K562 (cell line): ENCODE results near the gene C2. TPM values are rescaled to one million over a fixed set of nuclear protein-coding genes. Genes with fewer than 3 reads are reported as not detected.

Experiments used
- C11orf30 ChIP-seq: fragments of 450-650 bp; IDR thresholded peaks from 2 replicates; pipeline ENCODE4 v1.6.1; 2016; ENCODE audit warnings: low read depth, mild to moderate bottlenecking
- CREM ChIP-seq: IDR thresholded peaks from 2 replicates; pipeline ENCODE4 v1.6.1; 2014; ENCODE audit warnings: antibody characterized with exemption, low read depth
- ETV1 ChIP-seq: fragments of 450-650 bp; conservative IDR thresholded peaks from 2 replicates; pipeline ENCODE4 v1.6.1; 2016; ENCODE audit warnings: missing genetic modification characterization, control low read depth, low read depth, missing compliant biosample characterization
- MBD2 ChIP-seq: sonication (generic); IDR thresholded peaks from 2 replicates; pipeline ENCODE4 v1.6.1; 2016; ENCODE audit warnings: low read depth, borderline replicate concordance
- NFXL1 ChIP-seq: fragments of 450-650 bp; formaldehyde crosslinking; IDR thresholded peaks from 2 replicates; pipeline ENCODE4 v1.4.0; 2021; ENCODE audit warnings: mild to moderate bottlenecking
- SIN3A ChIP-seq, 2 experiments: fragments of 150-350 bp in 1 of 2; IDR thresholded peaks; 2 replicates each; pipeline ENCODE4 v1.6.1; 2011 to 2016; ENCODE audit warnings: borderline replicate concordance in 2 of 2, low read depth in 2 of 2, low read length in 2 of 2, mild to moderate bottlenecking in 2 of 2, moderate library complexity in 2 of 2; ENCODE audit not compliant: control insufficient read depth in 1 of 2
- SIN3B ChIP-seq: fragments of 450-650 bp; IDR thresholded peaks from 2 replicates; pipeline ENCODE4 v1.6.1; 2017; ENCODE audit warnings: low read depth, mild to moderate bottlenecking, moderate library complexity
- STAG1 ChIP-seq: sonication (generic); formaldehyde crosslinking; IDR thresholded peaks from 2 replicates; pipeline ENCODE4 v1.5.0; 2020; ENCODE audit warnings: missing genetic modification reagents, borderline replicate concordance
- ZNF445 ChIP-seq: fragments of 250-450 bp; sonication (Bioruptor Pico); IDR thresholded peaks from 2 replicates; pipeline ENCODE4 v1.4.0; 2020; ENCODE audit warnings: low read depth, mild to moderate bottlenecking, moderate library complexity
- ZNF551 ChIP-seq: fragments of 250-450 bp; sonication (Bioruptor Pico); IDR thresholded peaks from 2 replicates; pipeline ENCODE4 v1.5.0; 2021; ENCODE audit warnings: mild to moderate bottlenecking, moderate library complexity
- polyA plus RNA-seq, 8 experiments: library from polyadenylated mRNA; depleted of rRNA in 4 of 8; stranded (reverse) in 5 of 8; unstranded in 3 of 8; fragments of >200 nt; fragmentation: Nextera tagmentation in 2 of 8; fragmentation: Illumina TruSeq in 1 of 8; extraction: Ambion mirVana in 2 of 8; extraction: Trizol in 1 of 8; gene quantifications; 2 replicates each; pipeline versions ENCODE4 v1.2.1 to v1.2.3, GENCODE V29; 2011 to 2014; ENCODE audit warnings: inconsistent platforms in 1 of 8, missing spikeins in 1 of 8
- total RNA-seq, 7 experiments: library from RNA; depleted of rRNA in 6 of 7; stranded (reverse); fragments of >200 nt in 6 of 7; fragmentation: Illumina TruSeq in 2 of 7; extraction: Trizol in 2 of 7; gene quantifications; 2 replicates each; pipeline versions ENCODE4 v1.2.1 to v1.2.3, GENCODE V29; 2011 to 2021; ENCODE audit warnings: low replicate concordance in 1 of 7
- TF ChIP-seq, protein P1 (sequence below): sonication (generic); formaldehyde crosslinking; IDR thresholded peaks from 2 replicates; pipeline ENCODE4 v1.8.0; 2023; ENCODE audit warnings: missing genetic modification reagents, mild to moderate bottlenecking, borderline replicate concordance
- TF ChIP-seq, protein P2 (sequence below), 2 experiments: fragments of 450-650 bp; IDR thresholded peaks; 2 replicates each; pipeline ENCODE4 v1.6.1; 2018; ENCODE audit warnings: mild to moderate bottlenecking in 2 of 2, low read depth in 1 of 2; ENCODE audit not compliant: partially characterized antibody in 2 of 2

C2 gene
- total and polyA plus RNA-seq, 9 of the 15 experiments (the other 6 are each of a cell fraction or from before 2014, with no cell fraction given): 0.05 to 1.1 (median 0.39) TPM; not detected in 1

DNA sequence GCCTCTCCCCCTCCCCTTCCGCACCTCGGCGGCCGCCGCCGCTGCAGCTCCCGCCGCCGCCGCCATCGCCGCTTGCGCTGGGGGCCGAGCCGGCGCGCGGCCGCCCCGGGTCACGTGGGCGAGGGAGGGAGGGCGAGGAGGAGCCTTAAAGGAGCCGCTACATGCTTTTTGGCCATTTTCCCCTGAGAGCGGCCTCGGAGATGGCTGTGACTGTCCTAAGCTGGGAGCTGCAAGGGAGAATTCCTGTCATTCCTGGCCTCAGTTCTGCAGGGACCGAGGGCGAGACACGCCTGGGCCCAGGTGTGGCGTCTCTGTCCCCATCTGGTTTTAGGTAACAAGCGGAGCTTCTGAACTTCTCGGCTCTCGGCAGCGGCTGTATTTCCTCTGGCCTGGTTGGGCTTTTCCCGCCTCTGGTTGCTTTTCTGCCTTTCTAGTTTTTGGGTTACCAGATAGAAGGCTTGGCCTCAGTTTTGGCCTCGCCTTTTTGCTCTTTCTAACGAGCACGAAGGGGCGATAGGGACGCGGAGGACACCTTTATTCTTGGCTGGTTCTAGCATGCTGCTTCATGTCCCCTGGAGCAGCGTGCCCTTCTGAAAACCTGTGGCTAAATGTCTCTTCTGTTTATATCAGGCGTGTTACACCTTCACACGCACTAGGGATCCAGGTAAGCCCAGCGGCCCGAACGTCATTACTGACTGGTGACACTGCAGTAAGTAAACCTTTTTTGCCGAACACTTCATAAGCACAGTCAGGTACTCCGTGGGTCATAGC is 29.7 kb upstream of the C2 start, which contains the start of gene EHMT2 (continued):
- TF ChIP-seq, protein P1, sequence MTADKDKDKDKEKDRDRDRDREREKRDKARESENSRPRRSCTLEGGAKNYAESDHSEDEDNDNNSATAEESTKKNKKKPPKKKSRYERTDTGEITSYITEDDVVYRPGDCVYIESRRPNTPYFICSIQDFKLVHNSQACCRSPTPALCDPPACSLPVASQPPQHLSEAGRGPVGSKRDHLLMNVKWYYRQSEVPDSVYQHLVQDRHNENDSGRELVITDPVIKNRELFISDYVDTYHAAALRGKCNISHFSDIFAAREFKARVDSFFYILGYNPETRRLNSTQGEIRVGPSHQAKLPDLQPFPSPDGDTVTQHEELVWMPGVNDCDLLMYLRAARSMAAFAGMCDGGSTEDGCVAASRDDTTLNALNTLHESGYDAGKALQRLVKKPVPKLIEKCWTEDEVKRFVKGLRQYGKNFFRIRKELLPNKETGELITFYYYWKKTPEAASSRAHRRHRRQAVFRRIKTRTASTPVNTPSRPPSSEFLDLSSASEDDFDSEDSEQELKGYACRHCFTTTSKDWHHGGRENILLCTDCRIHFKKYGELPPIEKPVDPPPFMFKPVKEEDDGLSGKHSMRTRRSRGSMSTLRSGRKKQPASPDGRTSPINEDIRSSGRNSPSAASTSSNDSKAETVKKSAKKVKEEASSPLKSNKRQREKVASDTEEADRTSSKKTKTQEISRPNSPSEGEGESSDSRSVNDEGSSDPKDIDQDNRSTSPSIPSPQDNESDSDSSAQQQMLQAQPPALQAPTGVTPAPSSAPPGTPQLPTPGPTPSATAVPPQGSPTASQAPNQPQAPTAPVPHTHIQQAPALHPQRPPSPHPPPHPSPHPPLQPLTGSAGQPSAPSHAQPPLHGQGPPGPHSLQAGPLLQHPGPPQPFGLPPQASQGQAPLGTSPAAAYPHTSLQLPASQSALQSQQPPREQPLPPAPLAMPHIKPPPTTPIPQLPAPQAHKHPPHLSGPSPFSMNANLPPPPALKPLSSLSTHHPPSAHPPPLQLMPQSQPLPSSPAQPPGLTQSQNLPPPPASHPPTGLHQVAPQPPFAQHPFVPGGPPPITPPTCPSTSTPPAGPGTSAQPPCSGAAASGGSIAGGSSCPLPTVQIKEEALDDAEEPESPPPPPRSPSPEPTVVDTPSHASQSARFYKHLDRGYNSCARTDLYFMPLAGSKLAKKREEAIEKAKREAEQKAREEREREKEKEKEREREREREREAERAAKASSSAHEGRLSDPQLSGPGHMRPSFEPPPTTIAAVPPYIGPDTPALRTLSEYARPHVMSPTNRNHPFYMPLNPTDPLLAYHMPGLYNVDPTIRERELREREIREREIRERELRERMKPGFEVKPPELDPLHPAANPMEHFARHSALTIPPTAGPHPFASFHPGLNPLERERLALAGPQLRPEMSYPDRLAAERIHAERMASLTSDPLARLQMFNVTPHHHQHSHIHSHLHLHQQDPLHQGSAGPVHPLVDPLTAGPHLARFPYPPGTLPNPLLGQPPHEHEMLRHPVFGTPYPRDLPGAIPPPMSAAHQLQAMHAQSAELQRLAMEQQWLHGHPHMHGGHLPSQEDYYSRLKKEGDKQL (CRISPR knock-in tag): no peak
- TF ChIP-seq NFXL1 (CRISPR knock-in tag) (no peak), CREM (peak; percentile 36; the same call in 1 of the 2 replicates), STAG1 (0 out of 2 replicates have a peak, but pooled peaks have one; percentile 15), SIN3B (0 out of 2 replicates have a peak, but pooled peaks have one; percentile 38), C11orf30 (no peak), ZNF445 (CRISPR knock-in tag) (no peak; the same call in 1 of the 2 replicates), SIN3A (IDR thresholded peaks at IDR 0.05; ENCODE audit: borderline replicate concordance in 2 of 2, control insufficient read depth in 1 of 2, low read depth in 2 of 2, low read length in 2 of 2) (0 out of 4 replicates have a peak, but pooled peaks of 1 of the 2 experiments have one; percentile 28), ETV1 (tag) (no peak), MBD2 (peak; percentile 26; the same call in 1 of the 2 replicates), ZNF551 (CRISPR knock-in tag) (no peak)
- TF ChIP-seq, protein P2, sequence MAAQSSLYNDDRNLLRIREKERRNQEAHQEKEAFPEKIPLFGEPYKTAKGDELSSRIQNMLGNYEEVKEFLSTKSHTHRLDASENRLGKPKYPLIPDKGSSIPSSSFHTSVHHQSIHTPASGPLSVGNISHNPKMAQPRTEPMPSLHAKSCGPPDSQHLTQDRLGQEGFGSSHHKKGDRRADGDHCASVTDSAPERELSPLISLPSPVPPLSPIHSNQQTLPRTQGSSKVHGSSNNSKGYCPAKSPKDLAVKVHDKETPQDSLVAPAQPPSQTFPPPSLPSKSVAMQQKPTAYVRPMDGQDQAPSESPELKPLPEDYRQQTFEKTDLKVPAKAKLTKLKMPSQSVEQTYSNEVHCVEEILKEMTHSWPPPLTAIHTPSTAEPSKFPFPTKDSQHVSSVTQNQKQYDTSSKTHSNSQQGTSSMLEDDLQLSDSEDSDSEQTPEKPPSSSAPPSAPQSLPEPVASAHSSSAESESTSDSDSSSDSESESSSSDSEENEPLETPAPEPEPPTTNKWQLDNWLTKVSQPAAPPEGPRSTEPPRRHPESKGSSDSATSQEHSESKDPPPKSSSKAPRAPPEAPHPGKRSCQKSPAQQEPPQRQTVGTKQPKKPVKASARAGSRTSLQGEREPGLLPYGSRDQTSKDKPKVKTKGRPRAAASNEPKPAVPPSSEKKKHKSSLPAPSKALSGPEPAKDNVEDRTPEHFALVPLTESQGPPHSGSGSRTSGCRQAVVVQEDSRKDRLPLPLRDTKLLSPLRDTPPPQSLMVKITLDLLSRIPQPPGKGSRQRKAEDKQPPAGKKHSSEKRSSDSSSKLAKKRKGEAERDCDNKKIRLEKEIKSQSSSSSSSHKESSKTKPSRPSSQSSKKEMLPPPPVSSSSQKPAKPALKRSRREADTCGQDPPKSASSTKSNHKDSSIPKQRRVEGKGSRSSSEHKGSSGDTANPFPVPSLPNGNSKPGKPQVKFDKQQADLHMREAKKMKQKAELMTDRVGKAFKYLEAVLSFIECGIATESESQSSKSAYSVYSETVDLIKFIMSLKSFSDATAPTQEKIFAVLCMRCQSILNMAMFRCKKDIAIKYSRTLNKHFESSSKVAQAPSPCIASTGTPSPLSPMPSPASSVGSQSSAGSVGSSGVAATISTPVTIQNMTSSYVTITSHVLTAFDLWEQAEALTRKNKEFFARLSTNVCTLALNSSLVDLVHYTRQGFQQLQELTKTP (IDR thresholded peaks at IDR 0.05; ENCODE audit: low read depth in 1 of 2, partially characterized antibody in 2 of 2): no peak
